MM.1S (cell line): ENCODE results near the gene KDELR3.

ENCODE experiments used
- DNase-seq: peaks from one replicate; pipeline ENCODE4 v3.0.0-alpha.2; 2015
- H2AFZ ChIP-seq: fragments of 300-600 bp; sonication (generic); 2 replicates; pipeline ENCODE4 v1.6.0; 2016; ENCODE audit warnings: antibody characterized with exemption, low read length
- H3F3A ChIP-seq: fragments of 300-600 bp; sonication (generic); 2 replicates; pipeline ENCODE4 v1.6.1; 2016; ENCODE audit warnings: mild to moderate bottlenecking, antibody characterized with exemption, low read length, moderate library complexity, mixed read lengths; ENCODE audit not compliant: insufficient read depth
- H3K27ac ChIP-seq: fragments of 300-600 bp; sonication (generic); 2 replicates; pipeline ENCODE4 v1.5.1; 2016; ENCODE audit warnings: mild to moderate bottlenecking, low read length
- H3K27me3 ChIP-seq: fragments of 300-600 bp; sonication (generic); replicated peaks from 2 replicates; pipeline ENCODE4 v1.6.0; 2016; ENCODE audit warnings: low read length; ENCODE audit not compliant: insufficient read depth
- H3K36me3 ChIP-seq: fragments of 300-600 bp; sonication (generic); replicated peaks from 2 replicates; pipeline ENCODE4 v1.6.1; 2016; ENCODE audit warnings: mild to moderate bottlenecking, low read length, mixed read lengths; ENCODE audit not compliant: insufficient read depth
- H3K4me1 ChIP-seq: fragments of 300-600 bp; sonication (generic); 2 replicates; pipeline ENCODE4 v1.6.1; 2016; ENCODE audit warnings: low read length, mixed read lengths
- H3K4me2 ChIP-seq: fragments of 300-600 bp; sonication (generic); 2 replicates; pipeline ENCODE4 v1.6.0; 2016; ENCODE audit warnings: low read depth, low read length
- H3K4me3 ChIP-seq: fragments of 300-600 bp; sonication (generic); 2 replicates; pipeline ENCODE4 v1.5.1; 2016; ENCODE audit warnings: low read length, mixed read lengths
- H3K79me2 ChIP-seq: fragments of 300-600 bp; sonication (generic); 2 replicates; pipeline ENCODE4 v1.6.1; 2016; ENCODE audit warnings: mixed run types, low read length, mixed read lengths
- H3K9ac ChIP-seq: fragments of 300-600 bp; sonication (generic); 2 replicates; pipeline ENCODE4 v1.6.1; 2016; ENCODE audit warnings: low read length, mixed read lengths
- H3K9me2 ChIP-seq: fragments of 300-600 bp; sonication (generic); replicated peaks from 2 replicates; pipeline ENCODE4 v1.6.1; 2016; ENCODE audit warnings: mild to moderate bottlenecking, low read length, mixed read lengths; ENCODE audit not compliant: insufficient read depth
- H3K9me3 ChIP-seq: fragments of 300-600 bp; sonication (generic); replicated peaks from 2 replicates; pipeline ENCODE4 v1.6.1; 2016; ENCODE audit warnings: mild to moderate bottlenecking, low read length, mixed read lengths; ENCODE audit not compliant: insufficient read depth
- H4K20me1 ChIP-seq: fragments of 300-600 bp; sonication (generic); 2 replicates; pipeline ENCODE4 v1.6.1; 2016; ENCODE audit warnings: mild to moderate bottlenecking, low read length, moderate library complexity, mixed read lengths; ENCODE audit not compliant: insufficient read depth
- CTCF ChIP-seq: fragments of 300-600 bp; sonication (generic); IDR thresholded peaks from 2 replicates; pipeline ENCODE4 v1.5.1; 2016; ENCODE audit warnings: antibody characterized with exemption, low read length, mixed read lengths
- EZH2 ChIP-seq: fragments of 300-600 bp; sonication (generic); optimal IDR thresholded peaks from 2 replicates; pipeline ENCODE3; 2017; ENCODE audit warnings: low read depth, mild to moderate bottlenecking, antibody characterized with exemption, low read length, mixed read lengths
- EZH2phosphoT487 ChIP-seq: fragments of 300-600 bp; sonication (generic); IDR thresholded peaks from 2 replicates; pipeline ENCODE4 v1.6.1; 2018; ENCODE audit warnings: antibody characterized with exemption, low read length

The KDELR3 gene

GRCh38 chr22:38436629-38437395 lies 31.1 kb upstream of the KDELR3 start:
- H3K4me3 ChIP-seq, result no peak overlapping the region
- H4K20me1 ChIP-seq, result no peaks in the 10 kb centered on the region
- H3F3A ChIP-seq, result no peaks in the 10 kb centered on the region
- H2AFZ ChIP-seq, result no peak overlapping the region
- H3K9ac ChIP-seq, result no peak overlapping the region
- no peaks in the 10 kb centered on the region for H3K79me2 ChIP-seq
- TF ChIP-seq EZH2phosphoT487, result no peak
- no peak for TF ChIP-seq EZH2
- TF ChIP-seq CTCF, result no peak
- no peaks in the 10 kb centered on the region for H3K9me3 ChIP-seq
- no peak overlapping the region for H3K4me2 ChIP-seq
- no peak for DNase-seq
- peaks cover 6% of the 10 kb centered on the region; the same call in 1 of the 2 replicates for H3K27me3 ChIP-seq
- H3K4me1 ChIP-seq, result no peaks in the 10 kb centered on the region
- H3K36me3 ChIP-seq, result no peaks in the 10 kb centered on the region
- no peaks in the 10 kb centered on the region for H3K9me2 ChIP-seq
- H3K27ac ChIP-seq, result no peak overlapping the region

GRCh38 chr22:38437416-38437815 lies 30.5 kb upstream of the KDELR3 start:
- H3F3A ChIP-seq, result no peaks in the 10 kb centered on the region
- no peaks in the 10 kb centered on the region for H3K36me3 ChIP-seq
- no peak overlapping the region for H2AFZ ChIP-seq
- H3K9me2 ChIP-seq, result no peaks in the 10 kb centered on the region
- H3K79me2 ChIP-seq, result no peaks in the 10 kb centered on the region
- H3K4me2 ChIP-seq, result no peak overlapping the region
- DNase-seq, result no peak
- no peak overlapping the region for H3K9ac ChIP-seq
- no peaks in the 10 kb centered on the region for H3K9me3 ChIP-seq
- no peak overlapping the region for H3K4me3 ChIP-seq
- TF ChIP-seq EZH2 (no peak), EZH2phosphoT487 (no peak)
- H3K27me3 ChIP-seq, result peaks cover 9% of the 10 kb centered on the region; the same call in 1 of the 2 replicates
- no peaks in the 10 kb centered on the region for H3K4me1 ChIP-seq
- no peaks in the 10 kb centered on the region for H4K20me1 ChIP-seq
- H3K27ac ChIP-seq, result no peak overlapping the region

GRCh38 chr22:38440747-38441350 lies 27.0 kb upstream of the KDELR3 start:
- no peak overlapping the region for H3K4me3 ChIP-seq
- no peak overlapping the region; the same call in 1 of the 2 replicates for H2AFZ ChIP-seq
- no peaks in the 10 kb centered on the region for H4K20me1 ChIP-seq
- no peak for DNase-seq
- H3K9me2 ChIP-seq, result no peaks in the 10 kb centered on the region
- H3K4me2 ChIP-seq, result no peak overlapping the region
- no peaks in the 10 kb centered on the region for H3K36me3 ChIP-seq
- no peak overlapping the region for H3K9ac ChIP-seq
- peaks cover 40% of the 10 kb centered on the region for H3K27me3 ChIP-seq
- TF ChIP-seq EZH2phosphoT487 (no peak), CTCF (no peak), EZH2 (no peak)
- no peaks in the 10 kb centered on the region for H3F3A ChIP-seq
- H3K27ac ChIP-seq, result no peak overlapping the region
- no peaks in the 10 kb centered on the region for H3K4me1 ChIP-seq
- no peaks in the 10 kb centered on the region for H3K9me3 ChIP-seq
- H3K79me2 ChIP-seq, result no peaks in the 10 kb centered on the region
